Stimulated activated CD4-positive, alpha-beta T cell treated with anti-CD3 and anti-CD28 coated beads, Interleukin-1b, Interleukin-23, amount 100 ng/mL, for 48 hours (primary cell): ENCODE data around the gene MAML2.

Experiments used
- DNase-seq: peaks from one replicate; pipeline ENCODE4 v3.0.0-alpha.2; 2020

The MAML2 gene

DNA sequence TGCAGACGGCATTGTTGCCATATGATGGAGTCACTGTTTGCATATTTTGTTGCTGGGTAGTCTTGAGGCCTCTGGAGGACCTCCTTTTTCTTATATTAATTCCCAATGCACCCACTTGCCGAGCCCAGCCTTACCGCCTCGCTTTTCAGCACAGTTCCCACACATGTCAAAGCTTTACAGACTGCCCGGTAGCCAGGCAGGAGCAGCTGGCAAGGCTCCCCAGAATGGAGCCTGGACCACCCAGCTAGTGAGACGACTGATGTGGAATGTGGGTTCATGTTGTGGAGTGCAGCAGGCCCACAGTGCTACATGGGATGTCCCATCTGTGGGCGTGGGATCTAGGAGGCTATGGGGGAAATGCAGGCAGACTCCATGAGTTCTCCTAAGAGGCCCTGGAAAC, 319.7 kb downstream of the MAML2 start:
- no peak for DNase-seq

DNA sequence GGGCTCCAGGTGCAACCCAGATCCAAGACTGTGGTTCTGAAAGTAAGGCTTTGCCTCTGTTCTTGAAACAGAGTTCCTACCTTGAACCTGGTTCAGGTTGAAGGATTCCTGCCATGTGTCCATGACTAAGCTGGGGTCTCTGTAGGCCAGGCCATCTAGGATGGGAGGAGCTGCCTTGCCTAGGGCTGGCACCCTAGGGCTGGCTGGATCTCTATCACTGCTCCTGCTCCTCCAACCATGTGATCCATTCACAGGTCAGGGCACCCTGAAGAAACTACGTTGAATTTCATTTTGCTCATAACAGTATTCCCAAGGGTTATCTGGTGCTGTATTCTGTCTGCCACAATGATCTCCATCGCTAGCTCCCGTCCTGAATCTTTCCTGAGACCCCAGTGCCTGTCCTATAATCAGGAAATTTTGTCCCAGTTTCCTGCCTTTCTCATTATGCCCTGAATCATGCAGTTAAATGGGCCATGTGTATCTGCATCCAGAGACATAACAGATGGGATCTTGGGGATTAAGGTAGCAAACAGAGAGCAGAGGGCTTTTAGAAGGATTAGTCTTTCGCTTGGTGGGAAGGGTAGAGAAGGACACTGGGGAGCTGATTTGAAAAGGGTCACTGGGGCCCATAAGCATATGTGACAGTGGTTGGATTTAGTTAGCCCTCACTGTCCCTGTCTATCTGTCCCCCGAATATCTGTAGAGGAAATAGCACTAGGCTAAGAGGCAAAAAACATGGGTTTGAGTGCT, 320.9 kb downstream of the MAML2 start:
- no peak for DNase-seq

DNA sequence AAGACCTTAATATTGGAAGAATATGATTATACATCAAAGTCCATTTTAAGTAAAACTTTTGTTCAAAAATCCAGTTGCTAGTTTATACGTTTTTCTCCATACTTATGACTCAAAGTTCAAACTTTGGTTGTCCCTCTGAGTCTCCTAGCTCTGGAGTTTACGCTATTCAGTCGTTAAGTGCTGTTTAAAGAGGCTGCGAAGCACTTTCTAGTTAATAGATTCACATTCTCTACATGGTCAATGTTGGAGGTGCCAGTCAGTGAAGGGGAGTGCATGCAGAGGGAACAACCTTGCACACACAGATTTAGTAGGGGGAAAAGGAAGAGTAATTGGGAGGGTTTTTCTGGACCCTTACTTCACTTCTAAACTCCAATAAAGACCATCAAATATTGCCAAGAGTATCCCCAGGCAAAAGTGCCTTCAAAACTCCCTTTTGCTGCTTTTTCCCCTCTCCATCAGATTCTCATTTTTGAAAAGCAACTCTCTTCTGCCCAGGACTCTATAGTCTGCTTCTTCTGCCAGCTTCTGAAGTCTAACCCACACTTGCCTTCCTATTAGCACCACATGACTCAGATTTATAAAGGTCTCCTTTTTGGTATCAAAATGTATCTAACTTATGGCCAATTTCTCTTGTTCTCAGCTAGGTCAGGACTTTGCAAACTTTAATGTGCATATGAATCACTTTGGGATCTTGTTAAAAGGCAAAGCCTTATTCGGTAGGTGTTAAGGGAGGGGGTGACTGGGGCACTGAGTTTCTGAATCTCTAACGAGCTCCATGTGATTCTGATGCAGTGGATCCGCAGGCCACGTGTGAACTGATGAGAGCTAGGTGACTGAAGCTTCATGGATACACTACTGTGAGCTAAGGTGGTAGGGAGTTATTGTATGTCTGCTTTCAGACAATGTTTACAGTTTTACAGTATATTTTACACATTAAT, 322.9 kb downstream of the MAML2 start:
- peak; percentile 57 for DNase-seq

DNA sequence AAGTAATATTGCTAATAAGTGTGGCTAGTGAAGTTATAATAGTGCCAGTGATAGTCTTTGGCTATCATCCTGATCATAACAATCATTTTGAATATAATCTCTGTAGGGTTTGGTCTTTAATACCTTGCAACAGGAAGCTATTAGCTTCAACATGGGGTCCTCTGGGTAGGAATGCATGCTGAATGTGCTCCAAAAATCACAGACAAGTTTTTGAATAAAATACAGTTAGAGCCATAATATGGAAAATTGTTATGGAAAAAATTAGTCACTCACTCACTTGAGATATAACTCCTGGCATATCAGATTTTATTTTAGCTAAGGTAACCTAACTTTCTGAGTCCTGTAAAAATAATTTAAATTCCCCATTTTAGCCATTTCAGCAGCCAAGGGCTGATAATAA, 323.7 kb downstream of the MAML2 start:
- DNase-seq, result no peak

DNA sequence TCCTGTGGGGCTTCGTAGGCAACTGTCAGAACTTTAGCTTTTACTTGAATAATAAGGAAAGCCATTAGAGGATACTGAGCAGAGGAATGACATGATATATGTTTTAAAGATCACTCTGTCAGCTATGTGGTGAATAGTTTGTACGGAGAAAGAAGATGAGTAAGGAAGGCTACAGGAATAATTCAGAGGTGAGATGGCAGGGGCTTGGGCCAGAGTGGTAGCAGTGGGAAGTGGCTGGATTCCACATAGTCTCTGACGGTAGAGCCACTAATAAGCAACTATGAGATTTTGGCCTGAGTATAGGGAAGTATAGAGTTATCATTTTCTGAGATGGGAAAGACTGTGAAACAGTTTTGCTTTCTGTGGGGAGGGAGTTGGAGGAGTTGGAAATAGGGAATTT, 325.1 kb downstream of the MAML2 start:
- DNase-seq, result no peak

DNA sequence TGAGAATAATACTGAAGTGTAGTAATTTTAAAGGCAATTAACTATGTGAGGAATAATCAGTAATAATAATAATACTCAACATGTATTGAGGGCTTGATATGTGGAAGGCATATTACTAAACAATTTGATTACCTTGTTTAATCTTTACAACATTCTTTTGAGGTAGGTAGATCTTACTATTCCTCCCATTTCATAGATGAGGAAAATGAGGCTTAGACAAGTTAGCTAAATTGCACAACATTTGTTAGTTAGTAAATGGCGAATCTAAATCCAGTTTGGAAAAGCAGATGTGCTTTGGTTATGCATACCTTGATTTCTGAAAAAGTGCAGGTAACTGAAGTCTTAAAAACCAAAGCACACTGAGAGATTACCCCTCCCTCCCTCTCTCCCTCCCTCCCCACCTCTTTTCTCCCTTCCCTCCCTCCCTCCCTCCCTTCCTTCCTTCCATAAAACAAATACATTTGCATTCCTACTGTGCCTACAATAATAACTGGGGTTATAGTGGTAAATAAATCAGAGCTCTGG, 326.0 kb downstream of the MAML2 start:
- no peak for DNase-seq

DNA sequence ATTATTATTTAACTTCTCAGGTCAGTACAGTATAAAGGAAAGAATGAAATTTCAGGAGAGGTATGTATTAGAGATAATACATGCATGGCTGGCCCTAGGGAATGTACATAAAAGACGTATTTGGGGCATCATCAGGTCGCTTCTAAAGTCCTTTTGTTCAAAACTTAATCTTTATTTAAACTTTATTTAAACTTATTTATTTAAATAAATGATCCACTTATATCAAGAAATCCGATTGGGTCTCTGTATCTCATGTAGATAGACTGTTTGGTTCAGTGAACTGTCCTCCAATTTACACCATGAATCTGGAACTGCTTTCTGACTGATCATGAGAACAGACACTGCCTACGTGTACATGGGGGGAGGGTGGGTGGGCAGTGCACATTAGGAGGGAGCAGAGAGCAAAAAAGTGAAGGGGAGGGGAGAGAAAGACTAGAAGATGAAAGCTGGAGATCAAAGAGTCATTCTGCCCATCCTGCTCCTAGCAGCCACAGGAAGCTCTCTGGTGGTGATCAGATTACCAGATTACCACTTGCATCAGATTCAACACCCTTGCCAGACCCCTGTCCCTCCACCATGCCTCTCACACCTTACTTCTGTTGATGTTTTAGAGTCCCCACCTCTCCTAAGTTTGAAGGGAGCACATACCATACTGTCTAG, 327.0 kb downstream of the MAML2 start:
- peak; percentile 28 for DNase-seq

DNA sequence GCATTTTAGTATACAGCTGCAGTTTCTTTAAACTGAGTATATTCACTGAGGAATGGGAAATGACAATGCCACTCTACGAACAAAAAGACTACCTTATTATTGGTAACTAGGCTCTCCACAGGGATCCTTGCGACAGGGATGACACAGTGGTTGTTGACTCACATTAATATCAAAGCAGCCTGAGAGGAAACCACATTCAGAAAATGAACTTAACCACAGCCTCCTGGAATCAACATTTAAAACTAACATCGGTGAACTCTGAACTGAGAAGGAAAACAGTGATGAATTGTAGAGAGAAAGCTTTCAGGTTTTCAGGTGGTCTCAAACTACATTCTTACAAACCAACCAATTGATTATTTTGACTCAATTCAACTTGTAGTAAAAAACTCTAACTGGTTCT, 328.8 kb downstream of the MAML2 start:
- peak; percentile 70 for DNase-seq

DNA sequence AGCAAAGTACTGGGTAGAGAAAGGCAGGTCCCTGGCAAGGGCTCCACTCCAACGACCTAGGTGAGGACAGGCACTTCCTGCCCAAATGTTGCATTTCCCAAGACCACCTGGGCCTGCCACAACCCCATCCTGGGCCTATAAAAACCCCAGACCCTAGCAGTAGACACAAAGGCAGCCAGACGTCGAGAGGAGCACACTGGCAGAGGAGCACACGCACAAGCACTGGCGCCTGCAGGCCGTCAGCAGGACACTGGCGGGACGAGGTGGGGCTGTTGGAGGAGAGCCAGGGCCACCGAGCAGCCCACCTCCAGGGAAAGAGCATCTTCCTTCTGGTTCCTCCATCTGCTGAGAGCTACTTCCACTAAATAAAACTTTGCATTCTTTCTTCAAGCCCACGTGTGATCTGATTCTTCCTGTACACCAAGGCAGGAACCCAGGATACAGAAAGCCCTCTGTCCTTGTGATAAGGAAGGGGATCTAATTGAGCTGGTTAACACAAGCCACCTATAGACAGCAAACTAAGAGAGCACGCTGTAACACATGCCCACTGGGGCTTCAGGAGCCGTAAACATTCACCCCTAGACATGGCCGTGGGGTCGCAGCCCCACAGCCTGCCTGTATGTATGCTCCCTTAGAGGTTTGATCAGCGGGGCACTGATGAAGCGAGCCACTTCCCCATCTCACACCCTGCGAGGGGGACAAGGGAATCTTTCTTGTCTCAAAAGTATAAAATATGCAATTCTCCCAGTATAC, 329.4 kb downstream of the MAML2 start:
- DNase-seq, result peak; percentile 6

DNA sequence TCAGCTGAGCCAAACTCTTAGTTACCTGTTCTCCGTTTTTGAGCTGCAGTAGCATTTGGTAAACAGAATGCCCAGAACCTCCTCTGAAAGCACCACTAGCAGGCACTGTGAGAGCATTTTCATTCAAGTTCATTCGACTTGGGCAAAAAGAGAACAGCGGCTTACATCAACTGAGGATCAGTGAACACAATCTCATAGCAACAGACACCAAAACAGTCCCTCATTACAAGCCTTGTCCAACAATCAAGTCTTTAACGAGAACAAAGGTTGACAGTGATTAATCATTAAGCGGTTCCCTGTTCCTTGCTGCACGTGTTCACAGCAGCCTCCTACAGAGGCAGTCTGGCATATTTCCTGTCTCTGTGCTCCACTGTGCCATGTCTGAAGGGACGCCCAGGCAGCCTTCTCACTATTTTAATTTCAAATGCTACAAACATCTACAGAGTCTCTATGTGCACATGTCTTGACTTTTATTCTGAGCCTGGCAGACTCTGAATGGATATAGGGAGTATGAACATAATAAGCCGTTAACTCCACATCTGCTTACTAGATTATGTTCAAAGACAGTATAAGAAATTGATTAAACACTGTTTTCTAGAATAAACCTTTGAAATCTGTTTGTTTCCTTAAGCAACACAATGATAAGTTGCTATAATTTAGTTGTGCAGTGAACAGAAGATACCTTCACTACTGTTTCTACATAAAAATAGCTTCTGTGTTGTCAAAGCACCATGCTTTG, 330.7 kb downstream of the MAML2 start:
- DNase-seq, result peak; percentile 42

DNA sequence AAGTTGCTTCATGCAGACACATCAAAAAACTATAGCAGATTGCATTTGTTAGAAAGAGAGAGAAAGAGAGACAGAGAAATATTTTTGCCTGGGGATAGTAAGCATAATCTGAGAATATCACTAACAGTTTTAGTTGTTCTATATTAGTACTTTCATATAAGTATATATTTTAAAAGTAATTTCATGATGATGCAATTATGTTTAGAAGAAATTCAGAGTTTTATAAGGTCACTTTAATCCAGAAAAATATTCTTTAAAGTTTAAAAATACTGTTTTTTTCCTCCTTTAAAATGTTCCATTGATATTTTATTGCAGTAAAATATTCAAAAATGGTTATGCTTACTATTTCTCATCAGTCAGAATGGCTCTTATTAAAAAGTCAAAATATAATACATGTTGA, 332.3 kb downstream of the MAML2 start:
- DNase-seq, result no peak

DNA sequence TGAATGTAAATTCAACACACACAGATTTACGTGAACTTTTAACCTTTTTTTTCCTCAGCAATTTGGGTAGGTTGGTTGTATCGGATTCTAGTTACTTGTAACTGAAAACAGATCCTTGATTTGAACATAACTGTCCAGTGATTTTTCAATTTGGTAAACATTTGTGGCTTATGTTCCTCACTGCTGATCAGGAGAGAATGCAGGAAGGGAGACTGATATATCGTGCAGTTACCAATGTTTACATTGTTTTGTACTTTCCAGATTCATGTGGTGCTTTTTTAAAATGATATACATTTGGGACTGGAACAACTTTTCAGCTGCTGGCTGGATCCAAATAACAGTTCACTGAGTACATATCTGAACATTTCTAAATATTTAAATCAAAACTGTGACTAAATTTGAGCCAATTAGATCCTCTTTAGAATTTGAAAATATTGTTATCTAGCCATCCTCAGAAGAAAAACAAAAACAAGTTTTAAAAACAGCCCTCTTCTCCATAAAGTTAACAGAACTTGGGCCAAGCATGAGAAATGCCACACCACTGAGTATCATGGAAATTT, 334.8 kb downstream of the MAML2 start:
- no peak for DNase-seq

DNA sequence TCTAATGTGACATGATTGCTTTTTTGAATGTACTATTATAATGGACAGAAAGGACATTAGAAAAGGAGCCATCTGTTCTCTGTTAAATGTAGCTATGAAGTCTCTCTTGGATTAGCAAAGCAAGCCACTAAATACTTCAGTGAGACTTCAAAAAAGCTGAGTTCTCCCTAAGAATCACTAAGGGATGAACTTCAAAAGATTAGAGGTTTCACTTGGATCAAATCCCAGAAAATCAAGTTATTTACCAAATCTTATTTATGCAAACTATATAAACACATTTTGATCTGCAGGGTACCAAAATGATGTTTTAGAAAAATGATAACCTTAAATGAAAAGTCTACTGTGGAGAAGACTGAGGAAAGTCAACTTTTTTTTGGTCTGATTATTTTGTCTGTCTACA, 337.0 kb downstream of the MAML2 start:
- no peak for DNase-seq

DNA sequence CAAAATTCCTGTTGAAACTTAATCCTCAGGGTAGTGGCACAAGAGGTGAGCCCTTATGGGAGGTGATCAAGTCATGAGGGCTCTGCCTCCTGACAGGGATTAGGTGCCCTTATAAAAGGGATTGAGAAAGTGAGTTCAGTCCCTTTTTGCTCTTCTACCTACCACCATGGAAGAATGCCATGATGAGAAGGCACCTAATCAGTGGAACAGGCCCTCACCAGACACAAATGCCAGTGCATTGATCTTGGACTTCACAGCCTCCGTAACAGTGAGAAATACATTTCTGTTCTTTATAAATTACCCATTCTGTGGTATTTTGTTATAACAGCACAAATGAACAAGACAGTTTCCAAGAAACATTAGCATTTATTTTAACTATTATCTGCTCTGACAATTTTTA, 338.1 kb downstream of the MAML2 start:
- DNase-seq, result no peak

DNA sequence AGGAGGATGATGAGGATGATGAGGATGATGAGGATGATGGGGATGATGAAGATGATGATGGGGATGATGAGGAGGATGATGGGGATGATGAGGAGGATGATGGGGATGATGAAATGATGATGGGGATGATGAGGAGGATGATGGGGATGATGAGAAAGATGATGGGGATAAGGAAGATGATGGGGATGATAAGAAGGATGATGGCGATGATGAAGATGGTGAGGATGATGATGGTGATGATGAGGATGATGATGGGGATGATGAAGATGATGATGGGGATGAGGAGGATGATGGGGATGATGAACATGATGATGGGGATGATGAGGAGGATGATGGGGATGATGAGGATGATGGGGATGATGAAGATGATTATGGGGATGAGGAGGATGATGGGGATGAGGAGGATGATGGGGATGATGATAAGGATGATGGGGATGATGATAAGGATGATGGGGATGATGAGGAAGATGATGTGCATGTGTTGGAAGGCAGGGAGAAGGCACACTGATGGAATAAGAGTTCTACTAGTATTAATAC, 340.2 kb downstream of the MAML2 start:
- DNase-seq, result no peak

DNA sequence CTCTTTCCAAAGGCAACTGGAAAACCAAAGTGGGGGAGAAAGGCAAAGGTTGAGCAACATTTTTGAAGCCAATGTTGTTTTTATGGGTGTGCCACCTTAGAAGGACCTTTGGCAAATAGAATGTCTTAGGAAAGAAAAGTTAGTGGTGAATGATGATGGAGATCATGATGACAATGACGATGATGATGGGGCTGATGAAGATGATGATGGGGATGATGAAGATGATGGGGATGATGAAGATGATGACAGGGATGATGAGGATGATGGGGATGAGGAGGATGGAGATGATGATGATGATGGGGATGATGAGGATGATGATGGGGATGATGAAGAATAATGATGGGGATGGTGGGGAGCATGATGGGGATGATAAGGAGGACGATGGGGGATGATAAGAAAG, 340.7 kb downstream of the MAML2 start:
- no peak for DNase-seq

DNA sequence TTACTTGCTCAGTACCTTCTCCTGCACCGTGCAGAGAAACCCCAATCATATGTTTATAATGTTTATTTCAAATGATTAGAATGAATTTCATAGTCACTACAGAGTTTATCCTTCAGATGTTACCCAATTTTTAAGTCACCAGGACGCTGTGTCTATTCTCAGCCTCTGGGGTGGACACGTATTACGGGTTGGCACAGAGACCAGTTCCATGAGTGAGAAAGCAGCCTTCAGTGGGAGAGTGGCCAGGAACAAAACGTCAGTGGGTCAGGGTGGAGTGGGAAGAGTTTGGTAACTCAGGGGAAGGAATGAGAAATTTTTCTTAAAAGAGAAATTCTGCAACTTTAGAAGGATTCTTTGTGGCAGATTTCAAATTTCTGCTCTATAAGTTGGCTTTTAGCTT, 342.0 kb downstream of the MAML2 start:
- no peak for DNase-seq

DNA sequence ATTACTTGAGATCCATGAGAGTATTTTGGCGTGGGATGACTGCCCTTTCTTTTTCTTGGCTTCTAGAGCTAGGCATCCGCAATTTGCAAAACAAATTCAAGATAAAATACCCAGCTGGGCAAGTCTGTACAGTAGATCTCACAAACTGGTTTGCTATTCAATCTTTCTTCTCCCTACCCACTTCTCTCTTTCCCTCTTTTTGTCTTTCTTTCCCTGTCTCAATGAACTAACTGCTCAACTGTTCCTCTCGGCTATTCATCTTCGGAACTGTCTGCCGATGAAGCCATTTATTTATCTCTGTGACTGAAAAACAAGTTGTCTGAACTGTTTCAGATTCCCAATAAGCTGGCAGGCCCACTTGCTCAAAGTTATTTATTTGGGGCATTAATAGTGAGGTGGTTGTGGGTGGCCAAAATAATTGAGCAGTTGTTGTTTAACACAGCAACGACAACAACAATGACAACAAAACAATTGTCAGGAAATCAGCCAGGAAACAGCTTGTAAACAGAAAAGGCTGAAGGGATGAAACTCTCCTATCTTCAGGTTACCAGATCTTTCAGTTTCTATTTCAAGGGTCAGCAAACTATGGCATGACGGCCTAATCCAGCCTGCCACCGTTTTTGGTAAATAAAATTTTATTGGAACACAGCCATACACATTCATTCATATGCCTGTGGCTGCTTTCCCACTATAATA, 343.1 kb downstream of the MAML2 start:
- no peak for DNase-seq

DNA sequence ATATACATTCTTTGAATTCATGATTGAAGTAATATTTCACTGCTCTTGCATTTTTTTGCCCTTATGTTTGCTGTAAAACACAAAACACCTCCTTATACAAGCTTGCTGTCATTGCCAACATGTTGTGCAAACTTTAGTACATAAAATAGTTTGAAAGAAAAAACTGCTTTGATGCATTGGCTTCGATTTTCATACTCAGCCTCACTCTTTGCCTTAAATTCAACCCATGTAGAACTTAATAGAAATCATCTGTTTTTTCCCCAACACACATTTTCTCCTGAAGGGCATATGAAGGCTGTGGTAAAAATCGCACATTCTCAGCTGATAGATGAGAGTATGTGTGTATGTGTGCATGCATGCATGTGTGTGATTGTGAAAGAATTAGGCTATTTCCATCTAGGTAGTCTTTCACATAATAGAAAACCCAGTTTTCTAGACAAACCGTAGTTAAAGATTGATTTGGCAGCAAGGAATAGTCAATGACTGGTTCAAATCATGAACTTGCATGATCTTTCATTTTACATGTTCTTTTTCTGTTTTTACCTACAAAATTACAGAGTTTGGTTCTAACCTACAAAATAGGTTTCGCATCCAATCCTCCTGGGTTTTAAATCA, 346.3 kb downstream of the MAML2 start:
- DNase-seq, result no peak

DNA sequence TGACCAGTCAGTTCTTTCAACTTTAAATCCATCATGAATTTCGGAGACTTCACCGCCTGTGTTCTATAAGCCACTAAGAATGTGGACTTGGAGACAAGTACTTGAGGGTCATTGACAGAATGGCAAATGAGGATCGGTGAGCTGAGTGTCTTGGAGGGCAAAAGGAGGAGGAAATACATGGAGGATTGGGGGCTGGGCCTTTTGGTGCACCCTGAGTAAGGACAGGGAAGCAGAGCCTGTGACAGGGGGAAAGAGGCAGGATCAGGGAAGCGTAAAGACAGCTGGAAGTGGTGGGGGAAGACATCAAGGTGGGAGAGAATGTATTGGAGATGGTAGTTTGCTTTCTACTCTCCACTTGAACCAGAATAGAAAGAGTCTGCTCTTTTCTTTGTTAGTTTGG, 348.7 kb downstream of the MAML2 start:
- DNase-seq, result no peak
